ENCODE data around the gene CCND3.

CCND3 gene

GRCh38 chr6:41895300-41896233 is 46.0 kb downstream of the CCND3 start, which contains the start of gene USP49:
Gene USP49 (minus strand): TSS chr6:41895375. CDS start chr6:41806983, 88,392 bp downstream.
- H3K4me1 ChIP-seq (ENCODE audit: control insufficient read depth, insufficient read depth, low read length): no peaks in the 10 kb centered on the region
- H3K27ac ChIP-seq (ENCODE audit: insufficient read depth, low read depth, low read length, poor library complexity, severe bottlenecking): peak within 1 kb of the TSS; percentile 95
- H3K9me3 ChIP-seq (ENCODE audit: control insufficient read depth, low read length): no peaks in the 10 kb centered on the region
- H3K4me3 ChIP-seq (ENCODE audit: insufficient read depth, low read depth, low read length): peak within 1 kb of the TSS; percentile 64
- H3K36me3 ChIP-seq (ENCODE audit: control insufficient read depth, insufficient read depth, low read length): no peaks in the 10 kb centered on the region
- H3K27me3 ChIP-seq (ENCODE audit: control insufficient read depth, insufficient read depth, low read length, poor library complexity, severe bottlenecking): no peaks in the 10 kb centered on the region
- 0 to 1% methylated on average over 54 of the region's 55 CpGs for WGBS, 2 experiments

DNA sequence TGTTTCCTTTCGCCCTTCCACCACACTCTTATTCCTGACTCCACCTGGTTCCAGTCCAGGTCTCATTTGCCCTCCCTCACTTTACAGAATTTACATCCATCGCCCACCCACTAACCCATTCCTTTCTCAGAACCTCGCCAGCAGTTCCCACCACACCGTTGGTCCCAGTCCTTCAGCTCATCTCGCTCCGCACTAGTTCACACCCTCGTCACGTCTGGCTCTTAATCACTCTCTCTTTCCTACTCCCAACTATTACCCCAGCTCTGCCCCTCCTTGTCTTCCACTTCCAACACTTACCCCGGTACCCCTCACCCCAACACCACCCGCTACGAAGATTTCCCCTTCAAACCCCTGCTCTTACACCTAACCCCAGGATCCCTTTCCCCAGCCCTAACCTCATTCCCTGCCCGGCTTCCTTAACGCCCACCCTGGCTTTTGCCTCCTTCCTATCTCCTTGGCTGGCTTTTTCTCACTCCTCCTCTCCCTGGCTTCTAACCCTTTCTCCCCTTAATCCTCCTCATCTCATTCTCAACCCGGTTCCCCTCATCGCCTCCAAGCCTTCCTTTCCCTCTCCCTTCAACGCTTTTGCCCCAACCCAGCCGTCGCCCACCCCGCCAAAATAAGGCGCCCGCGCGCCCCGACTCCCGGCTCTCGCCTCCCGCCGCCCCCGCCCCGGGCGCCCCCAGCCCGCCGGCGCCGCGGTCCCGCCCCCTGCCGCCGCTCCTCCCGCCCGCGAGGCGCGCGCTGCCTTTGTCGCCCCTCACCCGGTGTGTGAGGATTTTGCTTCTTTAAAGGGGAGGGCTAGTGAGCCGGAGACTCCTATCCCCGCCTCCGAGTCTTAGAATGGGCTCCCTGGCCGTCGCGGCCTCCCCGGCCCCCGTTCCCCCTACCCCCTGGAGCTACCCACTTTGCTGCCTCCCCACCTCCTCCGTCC is 47.0 kb downstream of the CCND3 start:
- peak overlapping the region; percentile 56 for H3K27ac ChIP-seq (ENCODE audit: insufficient read depth, low read depth, low read length, poor library complexity, severe bottlenecking)
- H3K4me3 ChIP-seq (ENCODE audit: insufficient read depth, low read depth, low read length): peak overlapping the region; percentile 64
- H3K27me3 ChIP-seq (ENCODE audit: control insufficient read depth, insufficient read depth, low read length, poor library complexity, severe bottlenecking): no peaks in the 10 kb centered on the region
- no peaks in the 10 kb centered on the region for H3K4me1 ChIP-seq (ENCODE audit: control insufficient read depth, insufficient read depth, low read length)
- no peaks in the 10 kb centered on the region for H3K9me3 ChIP-seq (ENCODE audit: control insufficient read depth, low read length)
- WGBS, 2 experiments: 0 to 1% methylated on average over 54 to 55 of the region's 56 CpGs
- no peaks in the 10 kb centered on the region for H3K36me3 ChIP-seq (ENCODE audit: control insufficient read depth, insufficient read depth, low read length)

DNA sequence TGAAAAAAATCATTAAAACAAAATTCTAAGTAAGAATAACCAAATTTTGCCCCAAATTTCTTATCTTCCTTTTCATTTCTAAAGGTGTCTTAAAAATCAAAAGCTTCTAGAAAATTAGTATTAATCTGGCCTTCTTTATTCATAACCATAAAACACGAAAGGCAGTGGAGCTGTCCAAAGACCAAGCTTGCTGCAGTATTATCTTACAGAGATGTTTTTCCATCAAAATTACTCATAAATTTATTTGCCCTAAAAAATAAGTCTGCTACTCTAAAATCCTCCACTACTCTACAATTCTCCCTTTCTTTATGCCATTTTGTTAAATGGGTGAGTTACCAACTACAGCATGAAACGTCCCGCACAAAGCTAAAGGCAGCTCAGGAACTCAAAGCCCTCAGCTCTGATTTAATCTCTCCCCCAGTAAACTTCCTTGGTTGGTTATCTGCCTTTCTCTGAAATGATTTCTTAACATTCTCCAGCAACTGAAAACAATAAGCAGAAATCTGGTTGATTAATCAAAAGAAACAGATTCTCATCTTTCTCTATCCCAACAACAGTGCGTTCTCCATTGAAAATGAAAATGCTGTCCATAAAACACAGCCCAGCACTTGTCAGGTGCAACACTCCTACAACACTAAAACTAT is 48.6 kb downstream of the CCND3 start:
- no peaks in the 10 kb centered on the region for H3K27me3 ChIP-seq (ENCODE audit: control insufficient read depth, insufficient read depth, low read length, poor library complexity, severe bottlenecking)
- peak overlapping the region; percentile 64 for H3K4me3 ChIP-seq (ENCODE audit: insufficient read depth, low read depth, low read length)
- H3K27ac ChIP-seq (ENCODE audit: insufficient read depth, low read depth, low read length, poor library complexity, severe bottlenecking): no peak overlapping the region
- WGBS, 2 experiments: 57 to 64% methylated on average over 4 of the region's 4 CpGs
- no peaks in the 10 kb centered on the region for H3K4me1 ChIP-seq (ENCODE audit: control insufficient read depth, insufficient read depth, low read length)
- no peaks in the 10 kb centered on the region for H3K9me3 ChIP-seq (ENCODE audit: control insufficient read depth, low read length)
- no peaks in the 10 kb centered on the region for H3K36me3 ChIP-seq (ENCODE audit: control insufficient read depth, insufficient read depth, low read length)

DNA sequence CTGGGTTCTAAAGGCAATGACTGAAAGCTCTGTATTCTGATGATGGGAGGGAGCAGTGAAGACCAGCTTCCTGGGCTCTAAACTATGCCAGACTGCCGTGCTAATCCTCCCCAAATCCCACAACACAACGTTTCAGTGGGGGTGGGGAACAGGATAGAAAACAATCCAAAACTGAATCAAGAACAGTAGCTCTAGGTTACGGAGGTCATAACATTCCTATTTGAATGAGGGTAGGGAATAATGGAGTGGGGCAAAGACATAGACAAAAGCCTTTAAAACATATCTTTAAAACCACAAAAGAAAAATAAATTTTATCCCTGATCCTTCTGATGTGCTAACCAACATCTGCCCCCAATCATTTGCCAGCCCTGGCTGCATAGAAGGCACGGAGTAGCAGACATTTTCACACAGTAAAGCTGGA is 54.3 kb downstream of the CCND3 start:
- H3K9me3 ChIP-seq (ENCODE audit: control insufficient read depth, low read length): no peaks in the 10 kb centered on the region
- no peak overlapping the region for H3K4me3 ChIP-seq (ENCODE audit: insufficient read depth, low read depth, low read length)
- peaks cover 11% of the 10 kb centered on the region for H3K4me1 ChIP-seq (ENCODE audit: control insufficient read depth, insufficient read depth, low read length)
- H3K27ac ChIP-seq (ENCODE audit: insufficient read depth, low read depth, low read length, poor library complexity, severe bottlenecking): peak overlapping the region; percentile 75
- WGBS, 2 experiments: 7 to 10% methylated on average over 2 to 3 of the region's 4 CpGs
- H3K27me3 ChIP-seq (ENCODE audit: control insufficient read depth, insufficient read depth, low read length, poor library complexity, severe bottlenecking): no peaks in the 10 kb centered on the region
- no peaks in the 10 kb centered on the region for H3K36me3 ChIP-seq (ENCODE audit: control insufficient read depth, insufficient read depth, low read length)

GRCh38 chr6:41885930-41886329 is 55.7 kb downstream of the CCND3 start:
- Histone ChIP-seq H3K4me3 (ENCODE audit: insufficient read depth, low read depth, low read length) (no peak overlapping the region), H3K4me1 (ENCODE audit: control insufficient read depth, insufficient read depth, low read length) (peaks cover 11% of the 10 kb centered on the region), H3K36me3 (ENCODE audit: control insufficient read depth, insufficient read depth, low read length) (no peaks in the 10 kb centered on the region), H3K27ac (ENCODE audit: insufficient read depth, low read depth, low read length, poor library complexity, severe bottlenecking) (no peak overlapping the region), H3K27me3 (ENCODE audit: control insufficient read depth, insufficient read depth, low read length, poor library complexity, severe bottlenecking) (no peaks in the 10 kb centered on the region), H3K9me3 (ENCODE audit: control insufficient read depth, low read length) (no peaks in the 10 kb centered on the region)
- 88 to 100% methylated on average over 1 of the region's 1 CpG for WGBS, 2 experiments

DNA sequence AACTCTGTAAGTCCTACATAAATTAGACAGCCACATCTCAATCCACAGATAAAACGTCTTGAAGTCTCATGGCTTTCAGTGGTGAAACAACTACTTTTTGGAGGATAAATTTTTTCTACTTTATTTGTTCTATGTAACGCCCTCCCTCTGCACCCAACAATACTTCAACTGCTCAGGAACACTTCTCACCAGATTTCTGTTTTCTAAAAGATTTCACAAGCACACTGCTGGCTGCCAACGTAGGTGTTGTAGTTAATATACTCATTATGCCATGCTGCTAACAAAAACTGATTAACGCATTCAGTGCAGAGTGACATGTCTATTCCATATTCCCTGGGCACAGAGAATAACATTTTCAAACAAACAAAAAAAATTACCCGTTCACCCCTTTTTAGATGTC is 56.7 kb downstream of the CCND3 start:
- Histone ChIP-seq H3K4me1 (ENCODE audit: control insufficient read depth, insufficient read depth, low read length) (peaks cover 11% of the 10 kb centered on the region), H3K4me3 (ENCODE audit: insufficient read depth, low read depth, low read length) (no peak overlapping the region), H3K9me3 (ENCODE audit: control insufficient read depth, low read length) (no peaks in the 10 kb centered on the region), H3K27me3 (ENCODE audit: control insufficient read depth, insufficient read depth, low read length, poor library complexity, severe bottlenecking) (no peaks in the 10 kb centered on the region), H3K27ac (ENCODE audit: insufficient read depth, low read depth, low read length, poor library complexity, severe bottlenecking) (no peak overlapping the region), H3K36me3 (ENCODE audit: control insufficient read depth, insufficient read depth, low read length) (no peaks in the 10 kb centered on the region)
- 91% methylated on average over 3 to 5 of the region's 5 CpGs for WGBS, 2 experiments

Measured in ectodermal cell (in vitro differentiated cells).